HL-60 (cell line): ENCODE results near the gene TASP1.

ENCODE experiments used
- DNase-seq, 2 experiments: peaks; one replicate each; pipeline ENCODE4 v3.0.0-alpha.2; 2010 to 2020; ENCODE audit warnings: low read depth in 1 of 2, low spot score in 1 of 2
- H3K27ac ChIP-seq: fragments of 250-450 bp; sonication (Bioruptor Pico); replicated peaks from 2 replicates; pipeline ENCODE4 v1.5.1; 2020; ENCODE audit warnings: mild to moderate bottlenecking, moderate library complexity
- H3K27me3 ChIP-seq: fragments of 250-450 bp; sonication (Bioruptor Pico); 2 replicates; pipeline ENCODE4 v1.5.1; 2021; ENCODE audit warnings: mild to moderate bottlenecking, moderate library complexity; ENCODE audit not compliant: insufficient read depth, poor library complexity, severe bottlenecking
- H3K4me3 ChIP-seq: replicated peaks from 2 replicates; pipeline ENCODE4 v1.5.1; 2011; ENCODE audit warnings: mild to moderate bottlenecking, control low read depth, low read length; ENCODE audit not compliant: insufficient read depth
- CTCF ChIP-seq: IDR thresholded peaks from one replicate; pipeline ENCODE4 v1.5.1; 2011; ENCODE audit warnings: low read length, control low read depth, inconsistent platforms; ENCODE audit not compliant: insufficient read depth
- GABPA ChIP-seq: IDR thresholded peaks from 2 replicates; pipeline ENCODE4 v1.6.1; 2012; ENCODE audit warnings: low read depth
- POLR2AphosphoS5 ChIP-seq: IDR thresholded peaks from 2 replicates; pipeline ENCODE4 v1.6.1; 2012; ENCODE audit warnings: low read depth
- REST ChIP-seq: IDR thresholded peaks from 2 replicates; pipeline ENCODE4 v1.6.1; 2012; ENCODE audit warnings: low read depth; ENCODE audit not compliant: insufficient replicate concordance
- SPI1 ChIP-seq: IDR thresholded peaks from 2 replicates; pipeline ENCODE4 v1.6.1; 2012; ENCODE audit warnings: low read depth, mild to moderate bottlenecking, borderline replicate concordance

TASP1 gene

GRCh38 chr20:13517831-13518230 lies 120.9 kb downstream of the TASP1 start:
- Histone ChIP-seq H3K27ac (no peak overlapping the region), H3K27me3 (no peaks in the 10 kb centered on the region), H3K4me3 (no peak overlapping the region)
- TF ChIP-seq REST (no peak), GABPA (no peak), POLR2AphosphoS5 (no peak), CTCF (no peak), SPI1 (no peak)
- DNase-seq = no peak

GRCh38 chr20:13515796-13516558 lies 122.8 kb downstream of the TASP1 start:
- no peak for TF ChIP-seq SPI1
- no peak for TF ChIP-seq GABPA
- no peak for TF ChIP-seq REST
- no peak for TF ChIP-seq POLR2AphosphoS5
- TF ChIP-seq CTCF = no peak
- DNase-seq = no peak
- no peak overlapping the region for H3K27ac ChIP-seq
- no peaks in the 10 kb centered on the region for H3K27me3 ChIP-seq
- H3K4me3 ChIP-seq = no peak overlapping the region

- H3K4me3 ChIP-seq = no peak overlapping the region
- H3K27me3 ChIP-seq = no peaks in the 10 kb centered on the region
- H3K27ac ChIP-seq = no peak overlapping the region
- TF ChIP-seq REST (no peak), SPI1 (no peak), POLR2AphosphoS5 (no peak), GABPA (no peak)
- no peak for DNase-seq
Measured at GRCh38 chr20:13515291-13515690, 123.4 kb downstream of the TASP1 start.
